IPS DF 6.9 (cell line): ENCODE results near the gene EXD3.

Source experiments
- DNase-seq: peaks from one replicate; pipeline ENCODE4 v3.0.0-alpha.2; 2013; ENCODE audit warnings: low read depth, low spot score
- H3K27ac ChIP-seq: one replicate; pipeline ENCODE4 v1.5.1; 2013; ENCODE audit warnings: low read length, control low read depth
- H3K27me3 ChIP-seq: 2 replicates; pipeline ENCODE4 v1.6.1; 2013; ENCODE audit warnings: mild to moderate bottlenecking, low read length; ENCODE audit not compliant: control insufficient read depth, insufficient read depth
- H3K36me3 ChIP-seq: 2 replicates; pipeline ENCODE4 v1.6.1; 2013; ENCODE audit warnings: low read length; ENCODE audit not compliant: control insufficient read depth, insufficient read depth
- H3K4me1 ChIP-seq: 2 replicates; pipeline ENCODE4 v1.6.1; 2013; ENCODE audit warnings: low read length; ENCODE audit not compliant: control insufficient read depth, insufficient read depth
- H3K4me3 ChIP-seq: 2 replicates; pipeline ENCODE4 v1.5.1; 2013; ENCODE audit warnings: mild to moderate bottlenecking, low read length
- H3K9me3 ChIP-seq: 2 replicates; pipeline ENCODE4 v1.6.1; 2013; ENCODE audit warnings: low read length, inconsistent platforms; ENCODE audit not compliant: control insufficient read depth, insufficient read depth
- WGBS: extraction: QIAGEN DNeasy Blood & Tissue Kit; methylation state at CpG from one replicate; pipeline ENCODE4 v1.1.7; 2013; ENCODE audit warnings: mixed read lengths, missing lambda C conversion rate; ENCODE audit not compliant: insufficient read length, insufficient coverage; 5-methylcytosine and 5-hydroxymethylcytosine counted together

The EXD3 gene

GRCh38 chr9:137462986-137463930 lies 40.3 kb upstream of the EXD3 start:
- Histone ChIP-seq H3K27ac (no peak overlapping the region), H3K4me1 (0 out of 2 replicates have a peak, but pooled peaks cover 2% of the 10 kb centered on the region), H3K4me3 (no peak overlapping the region), H3K9me3 (no peaks in the 10 kb centered on the region), H3K36me3 (peaks cover 2% of the 10 kb centered on the region; the same call in 1 of the 2 replicates), H3K27me3 (no peaks in the 10 kb centered on the region)
- DNase-seq, result no peak
- WGBS, result no CpG with 5 or more reads among the region's 30 CpGs

- no CpG with 5 or more reads among the region's 25 CpGs for WGBS
- no peaks in the 10 kb centered on the region for H3K9me3 ChIP-seq
- peaks cover 2% of the 10 kb centered on the region; the same call in 1 of the 2 replicates for H3K36me3 ChIP-seq
These were observed 39.5 kb upstream of the EXD3 start for GRCh38 chr9:137462396-137462985.

GRCh38 chr9:137461663-137462395 lies 38.9 kb upstream of the EXD3 start:
- no peak overlapping the region for H3K27ac ChIP-seq
- DNase-seq, result no peak
- H3K36me3 ChIP-seq, result peaks cover 6% of the 10 kb centered on the region; the same call in 1 of the 2 replicates
- no peaks in the 10 kb centered on the region for H3K27me3 ChIP-seq
- no peaks in the 10 kb centered on the region for H3K9me3 ChIP-seq
- H3K4me1 ChIP-seq, result peaks cover 6% of the 10 kb centered on the region; the same call in 1 of the 2 replicates
- no peak overlapping the region for H3K4me3 ChIP-seq
- WGBS, result no CpG with 5 or more reads among the region's 52 CpGs

More at GRCh38 chr9:137462396-137462985, 39.5 kb upstream of the EXD3 start:
- Histone ChIP-seq H3K4me3 (no peak overlapping the region), H3K4me1 (peaks cover 6% of the 10 kb centered on the region; the same call in 1 of the 2 replicates), H3K27me3 (no peaks in the 10 kb centered on the region), H3K27ac (no peak overlapping the region)
- no peak for DNase-seq

- H3K4me3 ChIP-seq, result no peak overlapping the region
- H3K36me3 ChIP-seq, result peaks cover 6% of the 10 kb centered on the region; the same call in 1 of the 2 replicates
- H3K9me3 ChIP-seq, result no peaks in the 10 kb centered on the region
- DNase-seq, result no peak
- H3K27ac ChIP-seq, result no peak overlapping the region
- H3K27me3 ChIP-seq, result no peaks in the 10 kb centered on the region
- H3K4me1 ChIP-seq, result peaks cover 6% of the 10 kb centered on the region; the same call in 1 of the 2 replicates
- no CpG with 5 or more reads among the region's 21 CpGs for WGBS
These were observed 38.3 kb upstream of the EXD3 start for GRCh38 chr9:137461316-137461662.

GRCh38 chr9:137460363-137461315 lies 37.7 kb upstream of the EXD3 start:
- Histone ChIP-seq H3K4me1 (peaks cover 6% of the 10 kb centered on the region; the same call in 1 of the 2 replicates), H3K9me3 (no peaks in the 10 kb centered on the region), H3K4me3 (no peak overlapping the region), H3K36me3 (peaks cover 6% of the 10 kb centered on the region; the same call in 1 of the 2 replicates), H3K27ac (no peak overlapping the region), H3K27me3 (no peaks in the 10 kb centered on the region)
- DNase-seq, result no peak
- no CpG with 5 or more reads among the region's 31 CpGs for WGBS

GRCh38 chr9:137459601-137460362 lies 36.8 kb upstream of the EXD3 start:
- Histone ChIP-seq H3K27ac (no peak overlapping the region), H3K4me3 (no peak overlapping the region), H3K4me1 (peaks cover 9% of the 10 kb centered on the region), H3K36me3 (peaks cover 7% of the 10 kb centered on the region; the same call in 1 of the 2 replicates), H3K27me3 (no peaks in the 10 kb centered on the region), H3K9me3 (no peaks in the 10 kb centered on the region)
- no CpG with 5 or more reads among the region's 15 CpGs for WGBS
- DNase-seq, result no peak

- peaks cover 13% of the 10 kb centered on the region for H3K4me1 ChIP-seq
- DNase-seq, result no peak
- H3K4me3 ChIP-seq, result peak within 1 kb of the TSS; percentile 46; the same call in 1 of the 2 replicates
- WGBS, result no CpG with 5 or more reads among the region's 62 CpGs
- H3K27me3 ChIP-seq, result no peaks in the 10 kb centered on the region
- no peak within 1 kb of the TSS for H3K27ac ChIP-seq
- H3K9me3 ChIP-seq, result no peaks in the 10 kb centered on the region
- H3K36me3 ChIP-seq, result peaks cover 7% of the 10 kb centered on the region; the same call in 1 of the 2 replicates
These were observed 36.2 kb upstream of the EXD3 start, which contains the start of gene NSMF for GRCh38 chr9:137459152-137459600. Gene NSMF (minus strand): TSS chr9:137459334. CDS start chr9:137459102, 232 bp downstream.

GRCh38 chr9:137458194-137459151 lies 35.5 kb upstream of the EXD3 start:
- no CpG with 5 or more reads among the region's 88 CpGs for WGBS
- Histone ChIP-seq H3K27me3 (no peaks in the 10 kb centered on the region), H3K27ac (no peak overlapping the region), H3K4me1 (peaks cover 13% of the 10 kb centered on the region), H3K4me3 (peak overlapping the region; percentile 46; the same call in 1 of the 2 replicates), H3K36me3 (peaks cover 7% of the 10 kb centered on the region; the same call in 1 of the 2 replicates), H3K9me3 (no peaks in the 10 kb centered on the region)
- DNase-seq, result no peak
